GM12874 (cell line): Measurements from ENCODE around the gene LZTFL1.

Source experiments
- TF ChIP-seq, protein P1 (sequence below): IDR thresholded peaks from 2 replicates; pipeline ENCODE4 v1.5.1; 2011; ENCODE audit warnings: low read depth, mild to moderate bottlenecking, control low read depth, low read length, moderate library complexity; ENCODE audit not compliant: insufficient read depth

Gene LZTFL1

GRCh38 chr3:45821127-45821526 is 20.8 kb downstream of the LZTFL1 start:
- TF ChIP-seq, protein P1, sequence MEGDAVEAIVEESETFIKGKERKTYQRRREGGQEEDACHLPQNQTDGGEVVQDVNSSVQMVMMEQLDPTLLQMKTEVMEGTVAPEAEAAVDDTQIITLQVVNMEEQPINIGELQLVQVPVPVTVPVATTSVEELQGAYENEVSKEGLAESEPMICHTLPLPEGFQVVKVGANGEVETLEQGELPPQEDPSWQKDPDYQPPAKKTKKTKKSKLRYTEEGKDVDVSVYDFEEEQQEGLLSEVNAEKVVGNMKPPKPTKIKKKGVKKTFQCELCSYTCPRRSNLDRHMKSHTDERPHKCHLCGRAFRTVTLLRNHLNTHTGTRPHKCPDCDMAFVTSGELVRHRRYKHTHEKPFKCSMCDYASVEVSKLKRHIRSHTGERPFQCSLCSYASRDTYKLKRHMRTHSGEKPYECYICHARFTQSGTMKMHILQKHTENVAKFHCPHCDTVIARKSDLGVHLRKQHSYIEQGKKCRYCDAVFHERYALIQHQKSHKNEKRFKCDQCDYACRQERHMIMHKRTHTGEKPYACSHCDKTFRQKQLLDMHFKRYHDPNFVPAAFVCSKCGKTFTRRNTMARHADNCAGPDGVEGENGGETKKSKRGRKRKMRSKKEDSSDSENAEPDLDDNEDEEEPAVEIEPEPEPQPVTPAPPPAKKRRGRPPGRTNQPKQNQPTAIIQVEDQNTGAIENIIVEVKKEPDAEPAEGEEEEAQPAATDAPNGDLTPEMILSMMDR, result no peak

DNA sequence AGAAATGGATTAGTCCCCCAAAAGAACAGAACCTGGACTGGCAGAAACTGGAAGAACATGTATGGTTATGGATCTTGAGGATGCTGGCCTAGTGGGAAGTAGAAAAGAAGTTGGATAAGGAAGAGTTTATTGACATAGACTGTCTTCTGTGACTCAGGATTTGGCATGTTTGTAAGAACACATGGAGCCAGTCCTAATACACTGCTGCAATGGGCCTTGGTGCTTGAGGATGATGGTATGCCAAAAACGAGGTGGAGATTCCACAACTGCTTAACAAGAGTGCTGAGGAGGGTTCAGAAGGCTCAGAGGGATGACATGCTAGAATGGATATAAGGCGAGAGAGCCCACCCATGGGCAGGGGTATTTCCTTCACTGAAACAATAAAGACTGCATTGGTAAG is 22.4 kb downstream of the LZTFL1 start:
- TF ChIP-seq, protein P1, result no peak

DNA sequence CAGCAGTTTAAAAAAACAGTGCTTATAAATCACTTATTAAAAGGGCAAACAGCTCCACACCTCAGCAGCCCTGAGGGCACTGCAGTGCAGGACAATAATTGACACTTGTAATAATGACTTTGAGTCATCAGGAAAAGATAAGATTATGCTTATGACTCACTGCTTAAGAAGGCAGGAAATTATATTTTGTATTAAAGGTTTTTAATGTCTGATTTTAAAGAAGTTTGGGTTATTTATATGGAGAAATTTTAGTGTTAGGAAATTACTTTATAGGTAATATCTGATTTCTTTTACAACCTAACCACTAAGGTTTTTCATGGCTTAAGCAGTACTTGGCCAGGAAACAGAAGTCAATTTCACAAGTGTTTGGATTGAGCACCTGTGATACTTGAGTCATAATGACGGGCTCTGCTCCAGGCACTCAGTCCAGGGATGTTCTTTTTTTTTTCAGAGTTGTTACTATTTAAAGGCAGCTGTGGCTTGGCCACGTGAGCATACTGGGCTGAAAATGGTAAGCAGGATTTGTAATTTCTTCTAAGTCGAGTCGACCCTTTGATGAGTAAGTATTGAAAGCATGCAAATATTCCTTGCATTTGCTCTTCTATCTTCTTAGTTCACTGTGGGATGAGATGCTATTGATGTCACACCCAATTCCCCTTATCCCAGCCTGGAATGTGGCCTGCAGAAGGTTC is 23.9 kb downstream of the LZTFL1 start:
- TF ChIP-seq, protein P1, result no peak

DNA sequence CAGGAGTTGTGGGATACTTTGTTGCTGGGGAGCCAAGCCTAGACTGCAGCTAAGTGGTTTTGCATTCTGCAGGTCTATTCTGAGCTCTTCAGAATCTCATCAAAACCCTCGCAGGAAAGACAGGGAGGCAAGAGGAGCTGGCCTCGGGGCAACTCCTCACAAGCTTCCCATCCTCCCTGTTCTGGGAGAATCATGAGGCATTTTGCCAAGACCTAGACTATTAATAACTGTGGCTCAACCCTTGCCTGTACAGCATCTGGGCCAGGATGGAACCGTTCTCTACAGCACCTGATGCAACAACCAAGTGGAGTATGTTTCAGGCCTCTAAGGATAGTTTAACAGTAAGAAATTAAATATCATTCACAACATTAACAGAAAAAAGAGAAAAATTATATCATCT is 25.4 kb downstream of the LZTFL1 start:
- TF ChIP-seq, protein P1, result no peak

- TF ChIP-seq, protein P1, result no peak
Measured at GRCh38 chr3:45814322-45814721, 27.6 kb downstream of the LZTFL1 start.

DNA sequence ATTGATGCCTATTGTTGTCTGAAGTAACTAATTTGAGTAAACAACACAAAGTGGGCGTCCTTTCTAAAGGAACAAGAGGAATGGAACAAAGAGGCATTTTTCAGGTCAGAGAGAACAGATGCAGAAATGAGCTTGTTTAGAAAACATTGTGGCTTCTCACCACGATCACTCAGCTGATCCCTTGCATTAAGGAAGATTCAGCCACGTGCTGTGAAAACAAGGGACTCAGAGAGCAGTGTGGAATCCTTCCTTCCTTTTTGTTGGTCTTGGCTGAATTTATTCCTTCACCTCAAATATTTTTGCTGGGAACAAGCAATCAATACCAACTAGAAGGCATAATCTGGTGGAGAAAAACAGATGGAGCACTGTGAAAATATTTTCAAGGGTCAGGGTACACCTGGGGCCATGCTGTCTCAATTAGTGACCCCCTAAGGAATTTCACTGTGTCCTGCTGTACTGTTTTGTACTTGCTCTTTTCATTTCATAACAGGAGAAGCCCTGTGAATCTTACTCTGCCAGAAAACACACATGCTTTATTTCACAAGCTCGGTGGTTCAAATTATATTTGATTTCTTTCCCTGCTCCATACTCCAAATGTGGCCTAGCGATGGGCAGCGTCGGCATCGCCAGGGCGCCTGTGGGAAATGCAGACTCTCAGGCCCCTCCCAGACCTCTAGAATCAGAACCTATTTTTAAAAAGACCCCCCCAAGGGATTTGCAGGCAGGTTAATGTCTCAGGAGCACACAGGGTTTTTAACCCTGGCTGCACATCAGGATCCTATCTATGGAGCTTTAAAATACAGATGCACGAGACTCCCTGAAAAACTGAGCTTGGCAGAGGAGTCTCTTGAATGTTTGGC is 34.0 kb downstream of the LZTFL1 start:
- TF ChIP-seq, protein P1, result no peak

- TF ChIP-seq, protein P1, result no peak
Measured at GRCh38 chr3:45807133-45807532, 34.8 kb downstream of the LZTFL1 start.
